Measurements from ENCODE around the gene PLXND1.
"Not testable (repeated sequence)": the region's sequence is repeated elsewhere in the genome, so short reads cannot be mapped to it uniquely, and the experiment has no call there.

The PLXND1 gene

GRCh38 chr3:129612534-129613366 is 6.3 kb upstream of the PLXND1 start:
- DNase-seq: no peak

DNA sequence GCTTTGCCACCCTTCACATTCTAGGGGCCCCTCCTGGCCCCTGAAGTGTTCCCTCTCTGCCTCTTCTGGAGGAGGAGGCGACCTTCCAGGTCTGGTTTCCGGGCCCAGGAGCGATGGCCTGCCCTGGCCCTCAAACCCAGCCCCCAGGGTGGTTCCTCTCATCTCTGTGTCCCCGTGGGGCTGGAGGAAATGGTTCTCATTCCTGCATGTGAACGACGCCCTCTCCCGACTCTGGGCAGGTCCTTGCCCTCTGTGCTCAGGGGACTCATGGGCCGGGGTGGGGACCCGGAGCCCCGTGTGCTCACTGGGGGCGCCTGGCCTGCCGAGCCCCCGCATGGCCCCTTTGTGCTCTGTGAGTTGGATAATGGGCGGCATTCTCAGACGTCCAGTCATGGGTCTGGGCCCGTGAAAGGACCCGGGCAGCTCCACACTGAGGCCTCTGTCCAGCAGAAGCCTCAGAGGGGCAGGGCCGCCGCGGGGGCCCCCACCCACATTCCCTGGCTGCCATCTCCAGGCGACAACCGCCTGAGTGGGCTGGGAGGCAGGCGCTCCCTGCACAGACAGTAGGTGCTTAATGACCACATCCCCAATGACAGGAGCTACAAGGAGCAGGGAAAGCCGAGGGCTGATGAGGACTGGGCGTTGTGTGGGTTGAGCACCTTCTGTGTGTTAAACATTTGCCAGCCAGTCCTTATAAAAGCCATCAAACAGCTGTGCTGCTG is 5.5 kb upstream of the PLXND1 start:
- DNase-seq: no peak

DNA sequence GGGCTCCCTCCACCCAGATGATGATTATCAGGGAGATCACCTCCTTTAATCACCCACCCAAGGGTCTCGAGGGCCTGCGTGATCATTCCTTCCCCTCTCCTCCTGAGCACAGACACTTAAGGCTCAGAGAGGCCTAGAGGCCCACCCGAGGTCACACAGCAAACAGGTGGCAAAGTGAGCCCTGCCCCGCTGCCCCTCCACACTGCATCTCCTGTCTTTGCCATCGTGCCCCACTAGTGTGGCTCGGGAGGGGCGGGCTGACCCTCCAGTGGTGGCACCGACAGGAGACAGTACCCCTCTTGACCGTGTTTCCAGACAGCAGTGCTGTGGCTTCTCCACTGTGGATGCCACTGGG is 4.9 kb upstream of the PLXND1 start:
- no peak for DNase-seq

DNA sequence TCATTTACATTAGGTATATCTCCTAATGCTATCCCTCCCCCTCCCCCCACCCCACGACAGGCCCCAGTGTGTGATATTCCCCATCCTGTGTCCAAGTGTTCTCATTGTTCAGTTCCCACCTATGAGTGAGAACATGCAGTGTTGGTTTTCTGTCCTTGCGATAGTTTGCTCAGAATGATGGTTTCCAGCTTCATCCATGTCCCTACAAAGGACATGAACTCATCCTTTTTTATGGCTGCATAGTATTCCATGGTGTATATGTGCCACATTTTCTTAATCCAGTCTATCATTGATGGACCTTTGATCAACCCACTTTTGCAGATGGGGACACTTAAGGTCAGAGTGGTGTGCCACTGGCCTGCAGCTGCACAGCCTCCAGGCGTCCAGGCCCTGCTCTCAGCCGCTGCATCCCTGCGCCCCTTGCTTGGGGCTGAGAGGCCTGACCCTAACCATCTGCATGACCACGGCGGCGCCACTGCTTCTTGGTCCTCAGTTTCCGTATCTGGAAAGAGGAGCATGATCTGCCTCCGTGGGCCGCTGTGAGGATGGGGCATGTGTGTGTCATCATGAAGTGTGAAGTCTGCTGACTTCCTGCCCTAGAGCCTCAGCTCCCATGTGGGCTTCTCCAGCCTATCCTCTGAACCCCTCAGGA is 4.4 kb upstream of the PLXND1 start:
- DNase-seq: not testable (repeated sequence)

DNA sequence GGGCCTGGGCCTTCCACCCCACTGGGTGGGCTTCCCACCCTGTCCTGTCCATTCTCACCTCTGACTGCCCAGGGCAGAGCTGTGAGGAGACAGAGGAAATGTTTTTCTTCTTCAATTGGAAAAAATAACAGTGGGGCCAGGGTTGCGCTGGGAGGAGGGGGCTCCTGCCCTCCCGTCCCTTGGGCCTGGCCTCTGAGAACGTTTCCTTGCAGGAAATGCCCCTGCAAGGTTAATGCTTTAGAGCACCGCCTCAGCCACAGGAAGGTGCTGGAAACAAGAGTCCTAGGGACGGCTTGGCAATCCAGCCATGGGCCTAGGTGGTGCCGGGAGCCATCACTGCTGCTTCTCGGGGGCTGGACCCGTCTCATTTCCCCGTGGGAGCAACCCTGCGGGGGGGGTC is 3.8 kb upstream of the PLXND1 start:
- DNase-seq: no peak

DNA sequence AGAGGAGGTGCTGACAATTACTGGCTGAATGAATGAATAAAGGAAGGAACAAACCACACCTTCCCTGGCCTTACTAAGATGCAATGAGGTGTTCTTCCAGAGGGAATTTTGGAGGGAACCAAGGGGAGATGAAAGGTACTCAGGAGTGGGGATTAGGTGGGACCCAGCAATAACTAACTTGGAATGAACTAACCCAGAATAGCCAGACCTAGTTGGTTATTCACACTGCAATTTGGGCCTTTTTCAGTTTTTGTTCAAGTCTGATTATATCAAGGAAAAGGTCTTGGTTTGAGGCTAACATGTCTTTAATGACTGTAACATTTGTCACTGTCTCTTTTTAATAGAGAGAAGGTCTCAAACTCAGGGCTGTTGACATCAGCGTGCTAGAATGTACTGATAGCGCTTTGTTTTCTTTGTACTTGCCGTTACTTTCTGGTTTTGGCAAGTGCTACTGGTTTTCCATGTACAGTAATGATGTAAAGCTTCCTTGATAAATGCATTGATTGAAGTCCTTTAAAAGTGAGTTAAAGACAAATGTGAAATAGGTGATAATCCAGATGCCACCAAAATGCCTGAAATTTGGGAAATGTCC is 3.2 kb upstream of the PLXND1 start:
- DNase-seq: no peak

DNA sequence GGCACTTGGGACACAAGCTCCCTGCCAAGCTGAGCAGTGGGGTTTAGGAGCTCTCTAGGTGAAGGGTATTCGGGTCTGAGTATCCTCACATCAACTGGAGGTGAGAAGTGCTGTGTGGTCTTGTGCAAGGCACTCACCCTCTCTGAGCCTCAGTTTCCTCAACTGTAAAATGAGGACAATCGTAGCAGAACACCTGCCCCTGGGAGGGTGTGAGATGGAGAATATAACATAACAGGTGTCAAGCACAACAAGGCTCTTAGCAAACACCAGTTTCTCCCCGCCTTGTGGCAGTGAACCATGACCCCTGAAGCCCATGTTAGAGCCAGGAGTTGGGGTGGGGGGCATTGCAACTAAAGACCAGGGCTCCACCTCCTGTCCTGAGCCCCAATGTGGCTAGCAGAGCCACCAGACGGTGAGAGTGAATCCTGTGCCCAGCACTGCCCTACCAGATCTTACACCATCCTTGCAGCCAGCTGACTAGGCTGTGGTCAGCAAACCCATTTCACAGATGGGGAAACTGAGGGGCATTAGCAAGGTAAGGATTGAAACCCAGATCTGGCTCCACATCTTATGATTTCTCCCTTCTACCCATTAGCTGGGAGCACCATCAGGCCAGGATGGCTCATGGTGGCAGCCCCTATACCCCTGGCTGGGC is 2.6 kb upstream of the PLXND1 start:
- DNase-seq: no peak

DNA sequence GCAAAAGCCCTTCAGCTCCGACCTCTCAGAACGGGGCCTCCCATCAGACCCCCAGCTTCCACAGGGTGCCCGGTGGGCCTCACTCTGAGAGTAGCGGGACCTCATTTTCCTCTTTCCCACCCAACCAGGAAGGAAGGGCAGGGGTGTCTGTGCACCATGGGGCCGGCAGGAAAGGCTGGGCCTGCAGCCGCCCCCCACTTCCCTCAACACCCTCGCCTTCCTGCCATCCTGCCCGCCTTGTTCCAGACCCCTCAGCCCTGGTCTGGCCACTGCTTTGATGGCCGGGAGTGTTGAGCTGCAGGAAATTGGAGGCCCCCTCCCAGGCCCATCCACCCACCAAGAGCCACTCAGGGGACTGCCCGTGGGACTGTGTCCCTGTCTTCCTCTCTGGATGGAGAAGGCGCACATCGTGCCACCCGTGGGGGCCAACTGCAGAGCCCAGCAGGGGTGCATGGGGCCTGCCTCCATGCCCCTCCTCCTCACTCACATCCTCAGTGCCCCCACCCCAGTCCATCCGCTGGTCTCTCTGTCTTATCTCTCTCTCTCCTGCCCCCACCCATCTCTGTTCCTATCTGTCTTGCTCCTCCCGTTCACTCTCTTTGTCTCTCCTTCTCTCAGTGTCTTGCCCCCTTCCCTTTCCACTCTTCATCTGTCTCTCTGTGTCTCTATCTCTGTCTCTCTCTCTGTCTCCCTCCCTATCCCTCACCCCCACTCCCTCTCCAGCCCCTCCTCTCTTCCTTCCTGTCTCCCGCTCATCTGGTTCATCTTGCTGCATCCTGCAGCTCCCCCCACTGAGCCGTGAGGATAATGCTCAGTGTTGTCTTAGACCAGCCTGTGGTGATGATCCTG is 1.8 kb upstream of the PLXND1 start:
- peak in 1 of 2 experiments; percentile 7 for DNase-seq

GRCh38 chr3:129607391-129608068 is 1.1 kb upstream of the PLXND1 start:
- no peak for DNase-seq

DNA sequence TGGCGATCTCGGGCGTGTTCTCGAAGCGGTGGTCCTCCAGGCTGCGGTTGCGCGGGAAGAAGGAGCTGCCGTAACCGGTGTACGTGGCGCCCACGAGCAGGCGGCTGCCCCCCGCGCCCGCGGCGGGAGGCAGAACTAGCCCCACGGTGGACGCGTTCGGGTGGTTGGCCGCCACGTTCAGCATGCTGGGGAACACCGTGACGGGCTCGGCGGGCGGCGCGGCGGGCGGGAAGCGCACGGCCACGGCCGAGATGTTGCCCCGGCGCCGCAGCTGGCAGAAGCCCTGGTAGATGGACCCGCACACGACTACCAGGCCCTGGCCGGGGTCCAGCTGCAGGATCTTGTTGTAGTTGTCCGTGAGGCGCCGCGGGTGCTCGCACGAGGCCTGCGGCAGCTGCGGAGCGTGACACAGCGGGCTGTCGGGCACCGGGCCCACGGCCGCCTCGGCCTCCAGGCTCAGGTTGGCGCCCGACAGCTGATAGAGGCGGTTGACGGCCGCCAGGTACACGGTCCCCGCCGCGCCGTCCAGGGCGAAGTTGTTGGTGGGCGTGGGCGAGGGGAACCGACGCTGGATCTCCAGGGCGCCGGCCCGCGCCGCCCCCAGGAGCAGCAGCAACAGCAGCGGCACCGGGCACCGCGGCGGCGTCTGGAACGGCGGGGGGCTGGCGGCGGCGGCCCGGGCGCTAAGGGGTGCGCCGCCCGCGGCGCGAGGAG is 397 bp downstream of the PLXND1 start:
- no peak for DNase-seq

GRCh38 chr3:129605203-129605921 is 1.1 kb downstream of the PLXND1 start:
- DNase-seq: peak in 1 of 2 experiments; percentile 35

DNA sequence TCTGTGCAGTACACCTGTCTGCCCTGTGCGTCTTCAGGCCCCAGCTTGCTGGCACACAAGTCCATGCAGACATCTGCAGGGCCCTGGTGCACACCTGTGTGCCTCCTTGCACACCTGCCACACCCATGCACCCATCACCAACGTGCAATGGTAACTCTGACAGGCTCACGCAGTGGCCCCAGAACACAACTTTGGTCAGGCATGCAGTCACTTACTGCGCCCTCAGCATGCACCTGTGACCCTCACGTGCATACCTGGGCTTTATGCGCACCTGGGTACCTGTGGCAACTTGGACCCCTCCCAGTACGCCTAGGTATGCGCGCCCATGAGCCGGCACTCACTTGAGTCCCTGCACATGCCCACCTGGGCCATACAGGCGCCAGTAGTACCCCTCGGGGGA is 1.7 kb downstream of the PLXND1 start:
- no peak for DNase-seq

DNA sequence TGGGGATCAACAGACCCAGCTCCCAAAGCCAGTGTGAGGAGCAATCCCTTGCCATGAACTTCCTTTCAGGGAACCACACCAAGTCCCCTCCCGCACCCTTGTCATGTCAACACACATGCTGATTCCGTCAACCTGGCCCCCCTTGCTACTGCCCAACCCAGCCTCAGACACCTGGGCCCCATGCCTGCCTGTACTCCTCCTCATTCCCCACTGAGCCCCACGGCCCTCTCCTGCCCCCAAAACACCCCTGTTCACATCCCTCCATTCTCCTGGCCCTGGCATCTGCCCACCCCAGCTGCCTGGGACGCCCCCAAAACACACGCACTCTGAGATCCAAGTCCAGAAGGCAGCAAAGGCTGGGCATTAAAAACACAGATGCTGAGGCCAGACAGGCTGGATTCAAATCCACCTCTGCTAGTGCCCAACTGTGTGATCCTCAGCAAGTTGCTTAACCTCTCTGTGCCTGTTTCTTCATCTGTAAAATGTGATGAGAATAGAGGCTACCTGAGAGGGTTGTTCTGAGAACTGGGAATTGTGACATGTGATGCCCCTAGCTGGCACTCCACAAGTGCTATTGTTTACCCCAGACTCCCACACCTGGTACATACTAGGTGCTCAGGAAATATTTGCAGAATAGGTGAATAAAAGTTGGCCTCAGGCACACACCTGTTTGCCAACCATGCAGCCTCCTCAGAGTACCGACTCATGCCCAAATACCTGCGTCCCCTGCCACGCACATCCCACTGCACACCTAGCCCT is 2.3 kb downstream of the PLXND1 start:
- no peak for DNase-seq

DNA sequence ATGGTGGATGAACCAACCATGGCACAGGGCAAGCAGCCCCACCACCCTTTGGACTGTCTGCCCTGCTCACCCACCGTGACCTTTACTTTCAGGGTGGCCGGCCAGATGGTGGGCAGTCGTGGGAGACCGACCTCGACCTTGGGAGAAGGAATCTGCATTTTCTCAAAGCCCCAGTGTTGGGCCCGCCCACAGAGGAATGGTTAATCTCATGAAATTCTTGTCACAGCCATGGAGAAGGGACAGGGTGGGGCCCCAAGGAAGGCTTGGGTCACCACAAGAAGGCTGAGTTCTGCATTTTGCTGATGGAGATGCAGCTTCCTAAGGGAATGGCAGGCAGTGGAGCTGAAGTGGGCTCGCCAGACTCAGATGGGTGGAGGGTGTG is 2.9 kb downstream of the PLXND1 start:
- DNase-seq: no peak

GRCh38 chr3:129602730-129603560 is 3.5 kb downstream of the PLXND1 start:
- DNase-seq: no peak

GRCh38 chr3:129602309-129602708 is 4.2 kb downstream of the PLXND1 start:
- no peak for DNase-seq

- DNase-seq: no peak
These were observed 4.8 kb downstream of the PLXND1 start for GRCh38 chr3:129601713-129602112.

GRCh38 chr3:129600348-129600747 is 6.1 kb downstream of the PLXND1 start:
- no peak for DNase-seq

All from NCI-H1930 (cell line).